ENCODE measurements around the gene IFITM1. TPM values are rescaled to one million over a fixed set of nuclear protein-coding genes. Genes with fewer than 3 reads are reported as not detected.

The IFITM1 gene
- total and polyA plus RNA-seq, 9 of the 15 experiments (the other 6 are each of a cell fraction or from before 2014, with no cell fraction given): 691 to 5,579 (median 974) TPM

GRCh38 chr11:355581-356458 lies 42.0 kb downstream of the IFITM1 start (continued):
- no peak for TF ChIP-seq ESRRA (IDR thresholded peaks at IDR 0.05; ENCODE audit: borderline replicate concordance, low read depth)
- no peak for TF ChIP-seq COPS2 (conservative IDR thresholded peaks at IDR 0.05)
- TF ChIP-seq ILK (tag; IDR thresholded peaks at IDR 0.05; ENCODE audit: borderline replicate concordance, low read depth): no peak
- no peak for TF ChIP-seq TRIM24 (IDR thresholded peaks at IDR 0.05)
- no peak for TF ChIP-seq ZNF184 (CRISPR knock-in tag; IDR thresholded peaks at IDR 0.05)
- TF ChIP-seq, protein P1, sequence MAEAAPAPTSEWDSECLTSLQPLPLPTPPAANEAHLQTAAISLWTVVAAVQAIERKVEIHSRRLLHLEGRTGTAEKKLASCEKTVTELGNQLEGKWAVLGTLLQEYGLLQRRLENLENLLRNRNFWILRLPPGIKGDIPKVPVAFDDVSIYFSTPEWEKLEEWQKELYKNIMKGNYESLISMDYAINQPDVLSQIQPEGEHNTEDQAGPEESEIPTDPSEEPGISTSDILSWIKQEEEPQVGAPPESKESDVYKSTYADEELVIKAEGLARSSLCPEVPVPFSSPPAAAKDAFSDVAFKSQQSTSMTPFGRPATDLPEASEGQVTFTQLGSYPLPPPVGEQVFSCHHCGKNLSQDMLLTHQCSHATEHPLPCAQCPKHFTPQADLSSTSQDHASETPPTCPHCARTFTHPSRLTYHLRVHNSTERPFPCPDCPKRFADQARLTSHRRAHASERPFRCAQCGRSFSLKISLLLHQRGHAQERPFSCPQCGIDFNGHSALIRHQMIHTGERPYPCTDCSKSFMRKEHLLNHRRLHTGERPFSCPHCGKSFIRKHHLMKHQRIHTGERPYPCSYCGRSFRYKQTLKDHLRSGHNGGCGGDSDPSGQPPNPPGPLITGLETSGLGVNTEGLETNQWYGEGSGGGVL (CRISPR knock-in tag; IDR thresholded peaks at IDR 0.05): peak; percentile 70
- TF ChIP-seq SAFB2 (IDR thresholded peaks at IDR 0.05; ENCODE audit: borderline replicate concordance, low read depth, low read length, severe bottlenecking): no peak
- peak; percentile 86; the same call in 1 of the 2 replicates for TF ChIP-seq ZNF165 (CRISPR knock-in tag; IDR thresholded peaks at IDR 0.05; ENCODE audit: borderline replicate concordance)
- TF ChIP-seq NCOA1 (IDR thresholded peaks at IDR 0.05; ENCODE audit: low read depth): no peak
- TF ChIP-seq U2AF1 (optimal IDR thresholded peaks at IDR 0.05; ENCODE audit: low read depth, low read length): peak; percentile 33
- no peak for TF ChIP-seq FOXA1 (IDR thresholded peaks at IDR 0.05; ENCODE audit: borderline replicate concordance)
- no peak for TF ChIP-seq NR1H2 (CRISPR knock-in tag; IDR thresholded peaks at IDR 0.05)
- no peak for TF ChIP-seq TAF15 (IDR thresholded peaks at IDR 0.05; ENCODE audit: low read depth, low read length)
- TF ChIP-seq ZNF766 (CRISPR knock-in tag; conservative IDR thresholded peaks at IDR 0.05): peak; percentile 91
- TF ChIP-seq ZNF24 (IDR thresholded peaks at IDR 0.05): no peak
- no peak for TF ChIP-seq CSDE1 (IDR thresholded peaks at IDR 0.05)
- no peak for TF ChIP-seq EZH2 (IDR thresholded peaks at IDR 0.05; ENCODE audit: borderline replicate concordance, low read depth, low read length)
- 0 out of 2 replicates have a peak, but pooled peaks have one; percentile 20 for TF ChIP-seq ZNF280B (CRISPR knock-in tag; IDR thresholded peaks at IDR 0.05)
- TF ChIP-seq ZNF232 (CRISPR knock-in tag; IDR thresholded peaks at IDR 0.05): no peak
- TF ChIP-seq SNIP1 (IDR thresholded peaks at IDR 0.05; ENCODE audit: low read depth): no peak
- no peak for TF ChIP-seq SMARCA5 (IDR thresholded peaks at IDR 0.05)
- no peak for TF ChIP-seq CBFA2T3 (IDR thresholded peaks at IDR 0.05)
- TF ChIP-seq PBX2 (CRISPR knock-in tag; IDR thresholded peaks at IDR 0.05; ENCODE audit: low read depth): no peak
- TF ChIP-seq PBX2 (tag; conservative IDR thresholded peaks at IDR 0.05; ENCODE audit: low read depth): no peak; the same call in 1 of the 2 replicates
- peak; percentile 72 for TF ChIP-seq GABPA (tag; conservative IDR thresholded peaks at IDR 0.05; ENCODE audit: low read depth)

Measured in K562 (cell line).